HepG2 (cell line): ENCODE results near the gene ESRP2. TPM values are rescaled to one million over a fixed set of nuclear protein-coding genes. Genes with fewer than 3 reads are reported as not detected.

Experiments used
- CBX5 ChIP-seq: sonication (generic); formaldehyde crosslinking; IDR thresholded peaks from 2 replicates; pipeline ENCODE4 v1.4.0; 2020; ENCODE audit warnings: missing genetic modification reagents, borderline replicate concordance
- CHD4 ChIP-seq: fragments of 200-600 bp; sonication (generic); IDR thresholded peaks from 2 replicates; pipeline ENCODE4 v1.7.0; 2017; ENCODE audit warnings: mild to moderate bottlenecking, low read length, borderline replicate concordance
- FOXM1 ChIP-seq: sonication (generic); formaldehyde crosslinking; IDR thresholded peaks from 2 replicates; pipeline ENCODE4 v1.5.0; 2020; ENCODE audit warnings: missing genetic modification reagents
- GATAD1 ChIP-seq: IDR thresholded peaks from 2 replicates; pipeline ENCODE4 v1.6.1; 2016; ENCODE audit warnings: missing genetic modification reagents, missing compliant biosample characterization
- HHEX ChIP-seq: IDR thresholded peaks from 2 replicates; pipeline ENCODE4 v1.6.1; 2016; ENCODE audit warnings: control low read depth
- HNF4A ChIP-seq: sonication (generic); formaldehyde crosslinking; IDR thresholded peaks from 2 replicates; pipeline ENCODE4 v1.4.0; 2020; ENCODE audit warnings: missing genetic modification reagents
- KAT8 ChIP-seq: IDR thresholded peaks from 2 replicates; pipeline ENCODE4 v1.6.1; 2016; ENCODE audit warnings: missing genetic modification reagents, missing compliant biosample characterization
- PITX1 ChIP-seq: sonication (generic); formaldehyde crosslinking; IDR thresholded peaks from 2 replicates; pipeline ENCODE4 v1.5.1; 2020; ENCODE audit warnings: mild to moderate bottlenecking, missing genetic modification reagents
- RFXANK ChIP-seq: IDR thresholded peaks from 2 replicates; pipeline ENCODE4 v1.6.1; 2016
- SRF ChIP-seq: IDR thresholded peaks from 2 replicates; pipeline ENCODE4 v1.6.1; 2011; ENCODE audit warnings: mild to moderate bottlenecking, low read depth, low read length, moderate library complexity
- TBL1XR1 ChIP-seq: fragments of 150-350 bp; IDR thresholded peaks from 2 replicates; pipeline ENCODE4 v1.6.1; 2014; ENCODE audit warnings: borderline replicate concordance, low read length; ENCODE audit not compliant: partially characterized antibody
- ZBTB38 ChIP-seq: sonication (generic); formaldehyde crosslinking; IDR thresholded peaks from 2 replicates; pipeline ENCODE4 v1.5.1; 2020; ENCODE audit warnings: mild to moderate bottlenecking, missing genetic modification reagents
- ZNF225 ChIP-seq: sonication (generic); formaldehyde crosslinking; IDR thresholded peaks from 2 replicates; pipeline ENCODE4 v1.4.0; 2020; ENCODE audit warnings: mild to moderate bottlenecking, missing genetic modification reagents
- ZNF337 ChIP-seq: sonication (generic); formaldehyde crosslinking; IDR thresholded peaks from 2 replicates; pipeline ENCODE4 v1.5.1; 2020; ENCODE audit warnings: missing genetic modification reagents, low read depth, mild to moderate bottlenecking, borderline replicate concordance
- ZNF549 ChIP-seq: sonication (generic); formaldehyde crosslinking; IDR thresholded peaks from 2 replicates; pipeline ENCODE4 v1.5.0; 2020; ENCODE audit warnings: missing genetic modification reagents
- ZNF839 ChIP-seq: sonication (generic); formaldehyde crosslinking; IDR thresholded peaks from 2 replicates; pipeline ENCODE4 v1.4.0; 2020; ENCODE audit warnings: missing genetic modification reagents, mild to moderate bottlenecking, borderline replicate concordance
- ZSCAN31 ChIP-seq: sonication (generic); formaldehyde crosslinking; IDR thresholded peaks from 2 replicates; pipeline ENCODE4 v1.5.0; 2020; ENCODE audit warnings: low read depth, mild to moderate bottlenecking, missing genetic modification reagents
- polyA plus RNA-seq, 8 experiments: library from polyadenylated mRNA; depleted of rRNA in 3 of 8; stranded (reverse) in 7 of 8; unstranded in 1 of 8; fragments of >200 nt; fragmentation: Illumina TruSeq in 4 of 8; extraction: Trizol in 4 of 8; gene quantifications; 2 replicates each; pipeline versions ENCODE4 v1.2.1 to v1.2.3, GENCODE V29; 2011 to 2016; ENCODE audit warnings: low read depth in 4 of 8, missing spikeins in 1 of 8, mixed read lengths in 1 of 8; ENCODE audit not compliant: insufficient read depth in 1 of 8
- total RNA-seq, 5 experiments: library from RNA; depleted of rRNA; stranded (reverse); fragments of >200 nt; fragmentation: Illumina TruSeq; extraction: Trizol; gene quantifications; 2 replicates each; pipeline ENCODE4 v1.2.3, GENCODE V29; 2016; ENCODE audit warnings: low read depth in 1 of 5
- TF ChIP-seq, protein P1 (sequence below): sonication (generic); formaldehyde crosslinking; IDR thresholded peaks from 2 replicates; pipeline ENCODE4 v1.4.0; 2020; ENCODE audit warnings: missing genetic modification reagents, borderline replicate concordance
- TF ChIP-seq, protein P2 (sequence below), 2 experiments: sonication (generic) in 1 of 2; formaldehyde crosslinking in 1 of 2; IDR thresholded peaks; 2 replicates each; pipeline versions ENCODE4 v1.5.1 to v1.6.1; 2011 to 2020; ENCODE audit warnings: borderline replicate concordance in 1 of 2, low read depth in 1 of 2, low read length in 1 of 2, mild to moderate bottlenecking in 1 of 2, missing genetic modification reagents in 1 of 2, moderate library complexity in 1 of 2
- TF ChIP-seq, protein P3 (sequence below): IDR thresholded peaks from 2 replicates; pipeline ENCODE4 v1.6.1; 2016; ENCODE audit warnings: low read depth, missing genetic modification reagents, missing compliant biosample characterization

Gene ESRP2
- total and polyA plus RNA-seq, 2 of the 13 experiments (the other 11 are each of a cell fraction or from before 2014, with no cell fraction given), result 21.1 to 32.4 TPM

DNA sequence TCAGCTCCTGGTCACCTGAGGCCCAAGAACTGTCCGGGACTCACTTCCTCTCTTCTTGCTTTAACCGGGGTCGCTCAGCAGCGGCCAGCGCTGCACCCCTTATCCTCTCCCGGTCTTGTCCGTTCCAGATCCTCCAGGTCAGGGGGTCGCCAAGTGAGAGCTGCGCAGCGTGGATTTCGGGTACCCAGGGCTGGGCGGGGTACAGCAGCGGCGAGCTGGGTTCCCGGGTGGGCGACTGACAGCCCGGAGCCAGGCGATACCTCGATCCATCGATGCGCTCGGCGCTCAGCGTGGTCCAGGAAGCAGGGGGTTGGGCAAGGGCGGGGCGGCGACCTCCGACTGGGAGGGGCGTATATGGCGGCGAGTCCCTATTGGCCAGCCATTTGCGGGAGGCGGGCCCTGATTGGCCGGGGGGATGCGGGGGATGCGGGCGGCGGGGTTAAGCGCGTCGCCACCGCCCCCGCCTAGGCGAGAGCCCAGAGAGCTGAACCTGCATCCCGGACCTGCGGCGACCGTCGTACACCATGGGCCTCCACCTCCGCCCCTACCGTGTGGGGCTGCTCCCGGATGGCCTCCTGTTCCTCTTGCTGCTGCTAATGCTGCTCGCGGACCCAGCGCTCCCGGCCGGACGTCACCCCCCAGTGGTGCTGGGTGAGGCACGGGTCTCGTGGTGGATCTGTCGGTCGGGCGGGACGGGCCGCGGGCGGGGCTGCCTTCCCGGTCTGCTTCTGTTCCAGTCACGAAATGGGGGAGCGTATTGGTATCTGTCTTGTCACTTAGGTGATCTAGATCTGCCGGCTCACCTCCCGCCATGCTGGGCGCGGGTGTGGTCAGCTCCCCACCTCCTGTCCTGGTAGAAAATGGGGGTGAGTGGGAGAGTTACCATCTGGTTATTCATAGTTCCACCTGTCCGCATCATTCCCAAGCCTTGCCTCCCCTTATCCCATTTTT lies 9.3 kb upstream of the ESRP2 start, which contains the start of gene PLA2G15 (continued):
- TF ChIP-seq, protein P1, sequence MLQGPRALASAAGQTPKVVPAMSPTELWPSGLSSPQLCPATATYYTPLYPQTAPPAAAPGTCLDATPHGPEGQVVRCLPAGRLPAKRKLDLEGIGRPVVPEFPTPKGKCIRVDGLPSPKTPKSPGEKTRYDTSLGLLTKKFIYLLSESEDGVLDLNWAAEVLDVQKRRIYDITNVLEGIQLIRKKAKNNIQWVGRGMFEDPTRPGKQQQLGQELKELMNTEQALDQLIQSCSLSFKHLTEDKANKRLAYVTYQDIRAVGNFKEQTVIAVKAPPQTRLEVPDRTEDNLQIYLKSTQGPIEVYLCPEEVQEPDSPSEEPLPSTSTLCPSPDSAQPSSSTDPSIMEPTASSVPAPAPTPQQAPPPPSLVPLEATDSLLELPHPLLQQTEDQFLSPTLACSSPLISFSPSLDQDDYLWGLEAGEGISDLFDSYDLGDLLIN (CRISPR knock-in tag), result no peak
- TF ChIP-seq FOXM1, result 0 out of 2 replicates have a peak, but pooled peaks have one; percentile 39
- peak; percentile 70 for TF ChIP-seq KAT8 (CRISPR knock-in tag)
- TF ChIP-seq HNF4A, result no peak; the same call in 1 of the 2 replicates
- no peak; the same call in 1 of the 2 replicates for TF ChIP-seq RFXANK (CRISPR knock-in tag)
- TF ChIP-seq TBL1XR1, result no peak
- no peak for TF ChIP-seq ZNF549 (CRISPR knock-in tag)
- TF ChIP-seq SRF, result peak; percentile 95
- TF ChIP-seq ZSCAN31 (CRISPR knock-in tag), result peak; percentile 95
- TF ChIP-seq, protein P2, sequence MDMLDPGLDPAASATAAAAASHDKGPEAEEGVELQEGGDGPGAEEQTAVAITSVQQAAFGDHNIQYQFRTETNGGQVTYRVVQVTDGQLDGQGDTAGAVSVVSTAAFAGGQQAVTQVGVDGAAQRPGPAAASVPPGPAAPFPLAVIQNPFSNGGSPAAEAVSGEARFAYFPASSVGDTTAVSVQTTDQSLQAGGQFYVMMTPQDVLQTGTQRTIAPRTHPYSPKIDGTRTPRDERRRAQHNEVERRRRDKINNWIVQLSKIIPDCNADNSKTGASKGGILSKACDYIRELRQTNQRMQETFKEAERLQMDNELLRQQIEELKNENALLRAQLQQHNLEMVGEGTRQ (IDR thresholded peaks at IDR 0.05; ENCODE audit: low read depth, low read length), result no peak
- TF ChIP-seq, protein P2 (CRISPR knock-in tag; IDR thresholded peaks at IDR 0.05; ENCODE audit: borderline replicate concordance), result peak; percentile 54; the same call in 1 of the 2 replicates
- 0 out of 2 replicates have a peak, but pooled peaks have one; percentile 43 for TF ChIP-seq ZNF839 (CRISPR knock-in tag)
- TF ChIP-seq ZNF337, result no peak; the same call in 1 of the 2 replicates
- TF ChIP-seq HHEX (CRISPR knock-in tag), result no peak; the same call in 1 of the 2 replicates
- peak; percentile 55 for TF ChIP-seq CBX5
- no peak for TF ChIP-seq CHD4
- no peak; the same call in 1 of the 2 replicates for TF ChIP-seq ZNF225 (CRISPR knock-in tag)
- TF ChIP-seq ZBTB38 (CRISPR knock-in tag), result no peak; the same call in 1 of the 2 replicates
- TF ChIP-seq, protein P3, sequence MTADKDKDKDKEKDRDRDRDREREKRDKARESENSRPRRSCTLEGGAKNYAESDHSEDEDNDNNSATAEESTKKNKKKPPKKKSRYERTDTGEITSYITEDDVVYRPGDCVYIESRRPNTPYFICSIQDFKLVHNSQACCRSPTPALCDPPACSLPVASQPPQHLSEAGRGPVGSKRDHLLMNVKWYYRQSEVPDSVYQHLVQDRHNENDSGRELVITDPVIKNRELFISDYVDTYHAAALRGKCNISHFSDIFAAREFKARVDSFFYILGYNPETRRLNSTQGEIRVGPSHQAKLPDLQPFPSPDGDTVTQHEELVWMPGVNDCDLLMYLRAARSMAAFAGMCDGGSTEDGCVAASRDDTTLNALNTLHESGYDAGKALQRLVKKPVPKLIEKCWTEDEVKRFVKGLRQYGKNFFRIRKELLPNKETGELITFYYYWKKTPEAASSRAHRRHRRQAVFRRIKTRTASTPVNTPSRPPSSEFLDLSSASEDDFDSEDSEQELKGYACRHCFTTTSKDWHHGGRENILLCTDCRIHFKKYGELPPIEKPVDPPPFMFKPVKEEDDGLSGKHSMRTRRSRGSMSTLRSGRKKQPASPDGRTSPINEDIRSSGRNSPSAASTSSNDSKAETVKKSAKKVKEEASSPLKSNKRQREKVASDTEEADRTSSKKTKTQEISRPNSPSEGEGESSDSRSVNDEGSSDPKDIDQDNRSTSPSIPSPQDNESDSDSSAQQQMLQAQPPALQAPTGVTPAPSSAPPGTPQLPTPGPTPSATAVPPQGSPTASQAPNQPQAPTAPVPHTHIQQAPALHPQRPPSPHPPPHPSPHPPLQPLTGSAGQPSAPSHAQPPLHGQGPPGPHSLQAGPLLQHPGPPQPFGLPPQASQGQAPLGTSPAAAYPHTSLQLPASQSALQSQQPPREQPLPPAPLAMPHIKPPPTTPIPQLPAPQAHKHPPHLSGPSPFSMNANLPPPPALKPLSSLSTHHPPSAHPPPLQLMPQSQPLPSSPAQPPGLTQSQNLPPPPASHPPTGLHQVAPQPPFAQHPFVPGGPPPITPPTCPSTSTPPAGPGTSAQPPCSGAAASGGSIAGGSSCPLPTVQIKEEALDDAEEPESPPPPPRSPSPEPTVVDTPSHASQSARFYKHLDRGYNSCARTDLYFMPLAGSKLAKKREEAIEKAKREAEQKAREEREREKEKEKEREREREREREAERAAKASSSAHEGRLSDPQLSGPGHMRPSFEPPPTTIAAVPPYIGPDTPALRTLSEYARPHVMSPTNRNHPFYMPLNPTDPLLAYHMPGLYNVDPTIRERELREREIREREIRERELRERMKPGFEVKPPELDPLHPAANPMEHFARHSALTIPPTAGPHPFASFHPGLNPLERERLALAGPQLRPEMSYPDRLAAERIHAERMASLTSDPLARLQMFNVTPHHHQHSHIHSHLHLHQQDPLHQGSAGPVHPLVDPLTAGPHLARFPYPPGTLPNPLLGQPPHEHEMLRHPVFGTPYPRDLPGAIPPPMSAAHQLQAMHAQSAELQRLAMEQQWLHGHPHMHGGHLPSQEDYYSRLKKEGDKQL (CRISPR knock-in tag), result no peak
- peak; percentile 79 for TF ChIP-seq GATAD1 (CRISPR knock-in tag)
- TF ChIP-seq PITX1 (CRISPR knock-in tag), result peak; percentile 66
